ENCODE results near the gene NTM. TPM values are rescaled to one million over a fixed set of nuclear protein-coding genes. Genes with fewer than 3 reads are reported as not detected.

NTM gene
- total RNA-seq, 1 experiment from 2014 or later: not detected

GRCh38 chr11:132077416-132077815 is 707.0 kb downstream of the NTM start (continued):
- TF ChIP-seq ATF3 (IDR thresholded peaks at IDR 0.05) (no peak), ZBTB33 (IDR thresholded peaks at IDR 0.05; ENCODE audit: extremely low read depth, insufficient replicate concordance, low read length) (no peak), ZNF274 (IDR thresholded peaks at IDR 0.05; ENCODE audit: low read depth, low read length) (no peak), POLR2AphosphoS5 (IDR thresholded peaks at IDR 0.05; ENCODE audit: low read depth, low read length) (no peak), CEBPB (IDR thresholded peaks at IDR 0.05; ENCODE audit: low read depth) (no peak)

GRCh38 chr11:132078264-132079076 is 708.1 kb downstream of the NTM start:
- POLR2A ChIA-PET: no interaction called here
- no peaks in the 10 kb centered on the region for H3K36me3 ChIP-seq (ENCODE audit: control insufficient read depth in 1 of 2, insufficient read depth in 2 of 2, low read length in 2 of 2)
- no TSS peak for BruUV-seq (replicated peaks)
- no peaks in the 10 kb centered on the region for H3K9me2 ChIP-seq (ENCODE audit: insufficient read depth)
- H3K9ac ChIP-seq (ENCODE audit: low read length): no peak overlapping the region
- no peaks in the 10 kb centered on the region for H3K79me2 ChIP-seq (ENCODE audit: insufficient read depth, low read length)
- no peaks in the 10 kb centered on the region for H4K20me1 ChIP-seq (ENCODE audit: insufficient read depth)
- ATAC-seq (no peak), DNase-seq (ENCODE audit: low read depth, low spot score) (no peak)
- no peak overlapping the region for H3K4me3 ChIP-seq (replicated peaks in 1 of 2; ENCODE audit: low read depth in 1 of 2, low read length in 2 of 2)
- intact Hi-C loops (cut with micrococcal nuclease): no loop called here
- no peak for TF ChIP-seq REST (IDR thresholded peaks at IDR 0.05; ENCODE audit: low read depth)
- no peak overlapping the region for H3K4me2 ChIP-seq (ENCODE audit: low read length)
- no peaks in the 10 kb centered on the region for H3K27me3 ChIP-seq (ENCODE audit: insufficient read depth, low read length)
- H3K4me1 ChIP-seq (ENCODE audit: control insufficient read depth in 1 of 2, insufficient read depth in 2 of 2, low read length in 2 of 2): no peaks in the 10 kb centered on the region
- CTCF ChIA-PET: no interaction called here
- H3K27ac ChIP-seq (ENCODE audit: low read depth, low read length): no peak overlapping the region
- no peak overlapping the region for H2AFZ ChIP-seq (ENCODE audit: low read depth, low read length, poor library complexity, severe bottlenecking)
- H3K9me3 ChIP-seq (ENCODE audit: control insufficient read depth in 1 of 2, insufficient read depth in 1 of 2, low read depth in 1 of 2, low read length in 2 of 2): peaks cover 5 to 35% of the 10 kb centered on the region in 2 experiments; a peak in 2 of 4 replicates
- RAD21 ChIA-PET (ENCODE audit: low non-redundant PET in 1 of 2, low total read pairs in 2 of 2, uncharacterized antibody in 2 of 2, unreplicated experiment in 2 of 2): no interaction called here

All from HCT116 (cell line).